Endothelial cell of umbilical vein (primary cell): Measurements from ENCODE around the gene WRAP73. TPM values are rescaled to one million over a fixed set of nuclear protein-coding genes. Genes with fewer than 3 reads are reported as not detected.

Source experiments
- BruUV-seq: library from RNA; stranded (reverse); fragments of 400-500 nt; replicated peaks from 2 replicates; lab custom pipeline; 2021; lab: Mats Ljungman, UMichigan
- CTCF ChIA-PET: fragments of 300-600, 350-600 bp; sonication (Branson Sonifier 250); formaldehyde crosslinking; loops from one replicate; lab custom pipeline; 2021; ENCODE audit warnings: antibody characterized with exemption, inconsistent platforms; lab: Charles Lee
- POLR2A ChIA-PET: fragments of 300-600, 350-600 bp; sonication (Branson Sonifier 250); formaldehyde crosslinking; loops from one replicate; lab custom pipeline; 2021; ENCODE audit warnings: antibody characterized with exemption, inconsistent platforms; lab: Charles Lee
- DNase-seq: peaks from one replicate; pipeline ENCODE4 v3.0.0-alpha.2; 2011; ENCODE audit warnings: low read depth, low spot score
- FAIRE-seq: peaks from 2 replicates; lab custom pipeline; 2011; peaks lifted over from hg19 to GRCh38; lab: Jason Lieb, UNC
- H2AFZ ChIP-seq: 2 replicates; pipeline ENCODE4 v1.6.0; 2012; ENCODE audit warnings: low read depth, low read length, control low read depth, inconsistent platforms
- H3K27ac ChIP-seq: 2 replicates; pipeline ENCODE4 v1.5.1; 2011; ENCODE audit warnings: low read depth, mild to moderate bottlenecking, control low read depth, low read length, moderate library complexity; ENCODE audit not compliant: insufficient read depth
- H3K27me3 ChIP-seq, 2 experiments: 2 replicates each; pipeline versions ENCODE4 v1.6.0 to v1.6.1; 2011; ENCODE audit warnings: low read length in 2 of 2, mixed read lengths in 1 of 2; ENCODE audit not compliant: control insufficient read depth in 2 of 2, insufficient read depth in 2 of 2
- H3K36me3 ChIP-seq, 2 experiments: 2 replicates in 1 of 2; 3 replicates in 1 of 2; pipeline ENCODE4 v1.5.1; 2011; ENCODE audit warnings: low read length in 2 of 2, mild to moderate bottlenecking in 1 of 2, moderate library complexity in 1 of 2; ENCODE audit not compliant: control insufficient read depth in 2 of 2, insufficient read depth in 2 of 2; ENCODE audit errors: extremely low read depth in 1 of 2
- H3K4me1 ChIP-seq: 3 replicates; pipeline ENCODE4 v1.5.1; 2011; ENCODE audit warnings: mild to moderate bottlenecking, low read length; ENCODE audit not compliant: control insufficient read depth, insufficient read depth; ENCODE audit errors: extremely low read depth
- H3K4me2 ChIP-seq: 2 replicates; pipeline ENCODE4 v1.6.1; 2011; ENCODE audit warnings: low read length, control low read depth, mixed read lengths; ENCODE audit not compliant: insufficient read depth
- H3K4me3 ChIP-seq, 3 experiments: fragments of 200-600 bp in 1 of 3; sonication (generic), shearing (Covaris generic) in 1 of 3; replicated peaks in 1 of 3; 2 replicates each; pipeline ENCODE4 v1.5.1; 2011 to 2016; ENCODE audit warnings: control low read depth in 3 of 3, low read length in 3 of 3, mild to moderate bottlenecking in 2 of 3, inconsistent platforms in 1 of 3, low read depth in 1 of 3, moderate library complexity in 1 of 3; ENCODE audit not compliant: insufficient read depth in 1 of 3
- H3K79me2 ChIP-seq: 2 replicates; pipeline ENCODE4 v1.6.0; 2012; ENCODE audit warnings: low read length, inconsistent platforms; ENCODE audit not compliant: control insufficient read depth, insufficient read depth
- H3K9ac ChIP-seq: replicated peaks from 2 replicates; pipeline ENCODE3; 2011; ENCODE audit warnings: low read length, control low read depth; ENCODE audit not compliant: insufficient read depth; ENCODE audit errors: extremely low read depth
- H3K9me1 ChIP-seq: replicated peaks from 3 replicates; pipeline ENCODE4 v1.6.0; 2011; ENCODE audit warnings: mild to moderate bottlenecking, low read length; ENCODE audit not compliant: control insufficient read depth, insufficient read depth; ENCODE audit errors: extremely low read depth
- H3K9me3 ChIP-seq: replicated peaks from 2 replicates; pipeline ENCODE4 v1.5.1; 2012; ENCODE audit warnings: low read length, inconsistent platforms; ENCODE audit not compliant: control insufficient read depth, insufficient read depth
- H4K20me1 ChIP-seq: replicated peaks from 2 replicates; pipeline ENCODE3; 2011; ENCODE audit warnings: mild to moderate bottlenecking, low read length; ENCODE audit not compliant: control insufficient read depth, insufficient read depth; ENCODE audit errors: extremely low read depth
- CTCF ChIP-seq, 2 donors: IDR thresholded peaks; 1 replicate in 1 of 2; 2 replicates in 1 of 2; pipeline ENCODE4 v1.5.1; 2011; ENCODE audit warnings: low read length in 2 of 2, mild to moderate bottlenecking in 2 of 2, moderate library complexity in 2 of 2, control low read depth in 1 of 2, inconsistent platforms in 1 of 2, low read depth in 1 of 2; ENCODE audit not compliant: insufficient read depth in 1 of 2; ENCODE audit errors: extremely low read depth in 1 of 2
- EZH2 ChIP-seq: IDR thresholded peaks from 2 replicates; pipeline ENCODE4 v1.6.1; 2012; ENCODE audit warnings: borderline replicate concordance, low read depth, mild to moderate bottlenecking, moderate library complexity, low read length, inconsistent platforms; ENCODE audit not compliant: severe bottlenecking
- FOS ChIP-seq: IDR thresholded peaks from 2 replicates; pipeline ENCODE4 v1.6.1; 2011; ENCODE audit warnings: mild to moderate bottlenecking, low read length, moderate library complexity, borderline replicate concordance; ENCODE audit not compliant: insufficient read depth
- GATA2 ChIP-seq: IDR thresholded peaks from 2 replicates; pipeline ENCODE4 v1.7.0; 2011; ENCODE audit warnings: low read depth, mild to moderate bottlenecking, moderate library complexity, mixed read lengths, low read length; ENCODE audit not compliant: insufficient read length, insufficient read depth
- JUN ChIP-seq: IDR thresholded peaks from 2 replicates; pipeline ENCODE4 v1.6.1; 2011; ENCODE audit warnings: borderline replicate concordance, low read depth; ENCODE audit not compliant: insufficient read length, insufficient read depth
- MAX ChIP-seq: IDR thresholded peaks from 2 replicates; pipeline ENCODE4 v1.6.1; 2011; ENCODE audit not compliant: insufficient read depth, insufficient read length
- POLR2A ChIP-seq: IDR thresholded peaks from 2 replicates; pipeline ENCODE4 v1.6.1; 2012; ENCODE audit warnings: low read depth, mild to moderate bottlenecking, control low read depth, low read length
- POLR2AphosphoS5 ChIP-seq: IDR thresholded peaks from 2 replicates; pipeline ENCODE4 v1.6.1; 2012; ENCODE audit warnings: low read depth, mild to moderate bottlenecking, control low read depth, low read length, moderate library complexity; ENCODE audit not compliant: insufficient read depth
- dilution Hi-C: fragments of 300-500 bp; cut with MboI; formaldehyde crosslinking; loops from one replicate; pipeline ENCODE4 v1.15.0; 2019; ENCODE audit warnings: low sequenced_read_pairs; ENCODE audit not compliant: extremely low pct_ligation_motif_present
- intact Hi-C: fragments of 100-400 bp; cut with micrococcal nuclease; formaldehyde crosslinking; loops from one replicate; pipeline ENCODE4 v1.10.0; 2022
- polyA plus RNA-seq, 4 experiments: library from polyadenylated mRNA; depleted of rRNA in 3 of 4; stranded (reverse) in 3 of 4; unstranded in 1 of 4; fragments of >200 nt; gene quantifications; 2 replicates each; pipeline versions ENCODE4 v1.2.1 to v1.2.3, GENCODE V29; 2011 to 2012; ENCODE audit warnings: missing spikeins in 1 of 4
- total RNA-seq: library from RNA; stranded (reverse); gene quantifications from 2 replicates; pipeline ENCODE4 v1.2.3, GENCODE V29; 2021

WRAP73 gene
- total and polyA plus RNA-seq, 2 donors (not counting 3 experiments of a cell fraction or from before 2014, with no cell fraction given) = 23.0 to 50.7 TPM

- peaks cover 0 to 3% of the 10 kb centered on the region in 2 experiments for H3K36me3 ChIP-seq
- no peak within 1 kb of the TSS for H3K4me2 ChIP-seq
- H3K9me1 ChIP-seq = no peaks in the 10 kb centered on the region
- dilution Hi-C loops (no loop called here), intact Hi-C loops (loop anchor here (2.0 kb wide), 1 partner anchor 63 kb away; no protein-coding TSS in a partner anchor)
- H3K4me1 ChIP-seq = peaks cover 8% of the 10 kb centered on the region
- H3K9ac ChIP-seq = no peak within 1 kb of the TSS
- no peak for TF ChIP-seq FOS
- no peak for TF ChIP-seq MAX
- TF ChIP-seq EZH2 = no peak
- no peak for TF ChIP-seq JUN
- TF ChIP-seq POLR2AphosphoS5 = no peak
- no peak for TF ChIP-seq CTCF (IDR thresholded peaks at IDR 0.05; ENCODE audit: extremely low read depth in 1 of 2, insufficient read depth in 1 of 2, low read depth in 1 of 2, low read length in 2 of 2)
- TF ChIP-seq GATA2 = no peak
- TF ChIP-seq POLR2A = no peak
- ChIA-PET POLR2A (no interaction called here), CTCF (no interaction called here)
- H3K27me3 ChIP-seq = peaks cover 27 to 51% of the 10 kb centered on the region in 2 experiments
- no peaks in the 10 kb centered on the region for H3K9me3 ChIP-seq
- no peak within 1 kb of the TSS for H3K4me3 ChIP-seq
- H2AFZ ChIP-seq = no peak within 1 kb of the TSS
- H3K27ac ChIP-seq = no peak within 1 kb of the TSS
- peaks cover 4% of the 10 kb centered on the region for H3K79me2 ChIP-seq
- DNase-seq (no peak), FAIRE-seq (no peak)
- no peaks in the 10 kb centered on the region for H4K20me1 ChIP-seq
- BruUV-seq = no TSS peak
Measured at GRCh38 chr1:3651930-3652547, 2.1 kb upstream of the WRAP73 start, which contains the start of gene TP73. TP73 (plus strand) TSS chr1:3652516; CDS start chr1:3682366, 29,850 bp downstream.
